ENCODE results near the gene LUC7L.

- TF ChIP-seq CTCF (optimal IDR thresholded peaks at IDR 0.05 in 1 of 3, IDR thresholded peaks at IDR 0.05 in 1 of 3, conservative IDR thresholded peaks at IDR 0.05 in 1 of 3; ENCODE audit: extremely low read depth in 1 of 3, insufficient read depth in 2 of 3, low read length in 3 of 3) (no peak), EZH2 (IDR thresholded peaks at IDR 0.05; ENCODE audit: low read length) (no peak)
Measured at GRCh38 chr16:255183-255582, 25.9 kb upstream of the LUC7L start.

Measured in keratinocyte (primary cell).